HepG2 (cell line): ENCODE data around the gene NYNRIN. TPM values are rescaled to one million over a fixed set of nuclear protein-coding genes. Genes with fewer than 3 reads are reported as not detected.

Source experiments
- BCL6 ChIP-seq: IDR thresholded peaks from 2 replicates; pipeline ENCODE4 v1.6.1; 2016; ENCODE audit warnings: missing genetic modification reagents, missing compliant biosample characterization
- FOXK1 ChIP-seq: sonication (generic); formaldehyde crosslinking; IDR thresholded peaks from 2 replicates; pipeline ENCODE4 v1.4.0; 2020; ENCODE audit warnings: low read depth, missing genetic modification reagents, borderline replicate concordance
- FOXK2 ChIP-seq: fragments of 450-650 bp; IDR thresholded peaks from 2 replicates; pipeline ENCODE4 v1.6.1; 2016
- GATA4 ChIP-seq: sonication (generic); IDR thresholded peaks from 2 replicates; pipeline ENCODE4 v1.6.1; 2016; ENCODE audit warnings: antibody characterized with exemption, low read depth, borderline replicate concordance
- HDAC1 ChIP-seq: sonication (generic); formaldehyde crosslinking; IDR thresholded peaks from 2 replicates; pipeline ENCODE4 v1.5.1; 2020; ENCODE audit warnings: mild to moderate bottlenecking, missing genetic modification reagents
- SOX13 ChIP-seq, 3 experiments: fragments of 450-650 bp in 1 of 3; sonication (generic) in 1 of 3; formaldehyde crosslinking in 1 of 3; IDR thresholded peaks in 2 of 3; conservative IDR thresholded peaks in 1 of 3; 2 replicates each; pipeline versions ENCODE4 v1.5.0 to v1.6.1; 2016 to 2020; ENCODE audit warnings: antibody characterized with exemption in 1 of 3, mild to moderate bottlenecking in 1 of 3, missing compliant biosample characterization in 1 of 3, missing genetic modification reagents in 1 of 3, moderate library complexity in 1 of 3
- TBX3 ChIP-seq: fragments of 450-650 bp; IDR thresholded peaks from 2 replicates; pipeline ENCODE4 v1.6.1; 2017; ENCODE audit warnings: antibody characterized with exemption, mild to moderate bottlenecking, inconsistent platforms, borderline replicate concordance
- TCF12 ChIP-seq, 2 experiments: fragments of 450-650 bp in 1 of 2; sonication (generic) in 1 of 2; formaldehyde crosslinking in 1 of 2; IDR thresholded peaks; 2 replicates each; pipeline versions ENCODE4 v1.6.1 to v1.8.0; 2017 to 2022; ENCODE audit warnings: antibody characterized with exemption in 1 of 2, mild to moderate bottlenecking in 1 of 2, missing genetic modification reagents in 1 of 2, moderate library complexity in 1 of 2
- TOE1 ChIP-seq: sonication (generic); formaldehyde crosslinking; IDR thresholded peaks from 2 replicates; pipeline ENCODE4 v1.4.0; 2020; ENCODE audit warnings: mild to moderate bottlenecking, missing genetic modification reagents
- ZNF569 ChIP-seq: sonication (generic); formaldehyde crosslinking; IDR thresholded peaks from 2 replicates; pipeline ENCODE4 v1.5.0; 2020; ENCODE audit warnings: mild to moderate bottlenecking, missing genetic modification reagents, moderate library complexity, borderline replicate concordance
- ZNF616 ChIP-seq: sonication (generic); formaldehyde crosslinking; IDR thresholded peaks from 2 replicates; pipeline ENCODE4 v1.5.0; 2020; ENCODE audit warnings: low read depth, mild to moderate bottlenecking, missing genetic modification reagents
- ZNF724P ChIP-seq: sonication (generic); formaldehyde crosslinking; IDR thresholded peaks from 2 replicates; pipeline ENCODE4 v1.8.0; 2022; ENCODE audit warnings: missing genetic modification reagents, borderline replicate concordance
- polyA plus RNA-seq, 8 experiments: library from polyadenylated mRNA; depleted of rRNA in 3 of 8; stranded (reverse) in 7 of 8; unstranded in 1 of 8; fragments of >200 nt; fragmentation: Illumina TruSeq in 4 of 8; extraction: Trizol in 4 of 8; gene quantifications; 2 replicates each; pipeline versions ENCODE4 v1.2.1 to v1.2.3, GENCODE V29; 2011 to 2016; ENCODE audit warnings: low read depth in 4 of 8, missing spikeins in 1 of 8, mixed read lengths in 1 of 8; ENCODE audit not compliant: insufficient read depth in 1 of 8
- total RNA-seq, 5 experiments: library from RNA; depleted of rRNA; stranded (reverse); fragments of >200 nt; fragmentation: Illumina TruSeq; extraction: Trizol; gene quantifications; 2 replicates each; pipeline ENCODE4 v1.2.3, GENCODE V29; 2016; ENCODE audit warnings: low read depth in 1 of 5
- TF ChIP-seq, protein P1 (sequence below): conservative IDR thresholded peaks from 2 replicates; pipeline ENCODE4 v1.6.1; 2018; ENCODE audit warnings: missing genetic modification reagents
- TF ChIP-seq, protein P2 (sequence below): sonication (generic); formaldehyde crosslinking; IDR thresholded peaks from 2 replicates; pipeline ENCODE4 v1.8.0; 2022; ENCODE audit warnings: missing genetic modification reagents, mild to moderate bottlenecking, moderate library complexity, borderline replicate concordance
- TF ChIP-seq, protein P3 (sequence below): sonication (generic); formaldehyde crosslinking; IDR thresholded peaks from 2 replicates; pipeline ENCODE4 v1.5.1; 2020; ENCODE audit warnings: mild to moderate bottlenecking, missing genetic modification reagents, moderate library complexity
- TF ChIP-seq, protein P4 (sequence below): sonication (generic); formaldehyde crosslinking; IDR thresholded peaks from 2 replicates; pipeline ENCODE4 v1.5.0; 2020; ENCODE audit warnings: mild to moderate bottlenecking, missing genetic modification reagents
- TF ChIP-seq, protein P5 (sequence below): IDR thresholded peaks from 2 replicates; pipeline ENCODE4 v1.6.1; 2016; ENCODE audit warnings: low read depth

The NYNRIN gene
- total and polyA plus RNA-seq, 2 of the 13 experiments (the other 11 are each of a cell fraction or from before 2014, with no cell fraction given) = 0.63 to 1.1 TPM

DNA sequence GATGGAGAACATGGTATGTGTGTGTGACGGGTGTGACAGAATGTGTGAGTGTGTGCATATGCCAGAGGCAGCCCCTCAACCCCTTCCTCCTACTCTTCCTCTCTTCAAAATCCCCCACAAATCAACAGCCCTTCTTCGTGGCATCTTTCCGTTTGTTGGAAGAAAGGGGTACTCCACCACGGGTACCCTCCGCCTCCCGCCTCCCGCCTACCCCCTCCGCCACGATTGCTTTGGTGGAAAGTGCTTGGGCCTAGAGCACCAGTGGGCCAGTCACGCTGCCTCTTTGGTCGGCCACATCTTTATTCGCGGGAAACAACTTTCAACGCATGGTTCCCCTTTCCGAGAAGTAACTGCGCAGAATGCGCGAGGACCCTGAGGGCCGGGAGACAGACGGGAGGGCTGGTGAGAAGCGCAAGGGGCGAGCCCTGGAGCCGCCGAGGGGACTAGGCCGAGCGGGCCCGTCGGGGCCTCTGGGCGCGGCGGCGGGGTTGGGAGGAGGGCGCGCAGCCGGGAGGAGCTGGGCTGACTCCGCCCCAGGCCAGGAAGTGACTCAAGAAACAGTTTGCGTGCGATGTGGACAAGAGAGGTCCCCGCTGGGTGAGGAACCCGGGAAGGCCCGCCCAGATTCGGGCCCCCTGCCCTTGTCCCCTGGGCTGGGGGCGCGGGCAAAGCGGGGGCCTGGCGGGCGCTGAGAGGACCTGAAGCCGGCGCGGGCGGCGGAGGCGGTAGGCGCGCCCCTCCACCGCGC lies 30.8 kb downstream of the NYNRIN start, which contains the start of the genes CBLN3 and KHNYN (continued):
- TF ChIP-seq SOX13 (IDR thresholded peaks at IDR 0.05) = no peak; the same call in 1 of the 2 replicates
- TF ChIP-seq SOX13 (CRISPR knock-in tag; conservative IDR thresholded peaks at IDR 0.05 in 1 of 2, IDR thresholded peaks at IDR 0.05 in 1 of 2) = peak in 1 of 2 experiments; percentile 67; a peak in 2 of 4 replicates
- TF ChIP-seq FOXK1 (CRISPR knock-in tag) = peak; percentile 92; the same call in 1 of the 2 replicates
- no peak for TF ChIP-seq HDAC1 (CRISPR knock-in tag)
- TF ChIP-seq TCF12 (IDR thresholded peaks at IDR 0.05) = no peak
- peak; percentile 89; the same call in 1 of the 2 replicates for TF ChIP-seq TCF12 (CRISPR knock-in tag; IDR thresholded peaks at IDR 0.05)
- peak; percentile 86; the same call in 1 of the 2 replicates for TF ChIP-seq GATA4
- TF ChIP-seq ZNF569 = no peak
- TF ChIP-seq, protein P1, sequence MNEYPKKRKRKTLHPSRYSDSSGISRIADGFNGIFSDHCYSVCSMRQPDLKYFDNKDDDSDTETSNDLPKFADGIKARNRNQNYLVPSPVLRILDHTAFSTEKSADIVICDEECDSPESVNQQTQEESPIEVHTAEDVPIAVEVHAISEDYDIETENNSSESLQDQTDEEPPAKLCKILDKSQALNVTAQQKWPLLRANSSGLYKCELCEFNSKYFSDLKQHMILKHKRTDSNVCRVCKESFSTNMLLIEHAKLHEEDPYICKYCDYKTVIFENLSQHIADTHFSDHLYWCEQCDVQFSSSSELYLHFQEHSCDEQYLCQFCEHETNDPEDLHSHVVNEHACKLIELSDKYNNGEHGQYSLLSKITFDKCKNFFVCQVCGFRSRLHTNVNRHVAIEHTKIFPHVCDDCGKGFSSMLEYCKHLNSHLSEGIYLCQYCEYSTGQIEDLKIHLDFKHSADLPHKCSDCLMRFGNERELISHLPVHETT (CRISPR knock-in tag) = peak; percentile 85
- TF ChIP-seq, protein P2, sequence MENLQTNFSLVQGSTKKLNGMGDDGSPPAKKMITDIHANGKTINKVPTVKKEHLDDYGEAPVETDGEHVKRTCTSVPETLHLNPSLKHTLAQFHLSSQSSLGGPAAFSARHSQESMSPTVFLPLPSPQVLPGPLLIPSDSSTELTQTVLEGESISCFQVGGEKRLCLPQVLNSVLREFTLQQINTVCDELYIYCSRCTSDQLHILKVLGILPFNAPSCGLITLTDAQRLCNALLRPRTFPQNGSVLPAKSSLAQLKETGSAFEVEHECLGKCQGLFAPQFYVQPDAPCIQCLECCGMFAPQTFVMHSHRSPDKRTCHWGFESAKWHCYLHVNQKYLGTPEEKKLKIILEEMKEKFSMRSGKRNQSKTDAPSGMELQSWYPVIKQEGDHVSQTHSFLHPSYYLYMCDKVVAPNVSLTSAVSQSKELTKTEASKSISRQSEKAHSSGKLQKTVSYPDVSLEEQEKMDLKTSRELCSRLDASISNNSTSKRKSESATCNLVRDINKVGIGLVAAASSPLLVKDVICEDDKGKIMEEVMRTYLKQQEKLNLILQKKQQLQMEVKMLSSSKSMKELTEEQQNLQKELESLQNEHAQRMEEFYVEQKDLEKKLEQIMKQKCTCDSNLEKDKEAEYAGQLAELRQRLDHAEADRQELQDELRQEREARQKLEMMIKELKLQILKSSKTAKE = no peak; the same call in 1 of the 2 replicates
- TF ChIP-seq TOE1 = peak; percentile 24; the same call in 1 of the 2 replicates
- TF ChIP-seq, protein P3, sequence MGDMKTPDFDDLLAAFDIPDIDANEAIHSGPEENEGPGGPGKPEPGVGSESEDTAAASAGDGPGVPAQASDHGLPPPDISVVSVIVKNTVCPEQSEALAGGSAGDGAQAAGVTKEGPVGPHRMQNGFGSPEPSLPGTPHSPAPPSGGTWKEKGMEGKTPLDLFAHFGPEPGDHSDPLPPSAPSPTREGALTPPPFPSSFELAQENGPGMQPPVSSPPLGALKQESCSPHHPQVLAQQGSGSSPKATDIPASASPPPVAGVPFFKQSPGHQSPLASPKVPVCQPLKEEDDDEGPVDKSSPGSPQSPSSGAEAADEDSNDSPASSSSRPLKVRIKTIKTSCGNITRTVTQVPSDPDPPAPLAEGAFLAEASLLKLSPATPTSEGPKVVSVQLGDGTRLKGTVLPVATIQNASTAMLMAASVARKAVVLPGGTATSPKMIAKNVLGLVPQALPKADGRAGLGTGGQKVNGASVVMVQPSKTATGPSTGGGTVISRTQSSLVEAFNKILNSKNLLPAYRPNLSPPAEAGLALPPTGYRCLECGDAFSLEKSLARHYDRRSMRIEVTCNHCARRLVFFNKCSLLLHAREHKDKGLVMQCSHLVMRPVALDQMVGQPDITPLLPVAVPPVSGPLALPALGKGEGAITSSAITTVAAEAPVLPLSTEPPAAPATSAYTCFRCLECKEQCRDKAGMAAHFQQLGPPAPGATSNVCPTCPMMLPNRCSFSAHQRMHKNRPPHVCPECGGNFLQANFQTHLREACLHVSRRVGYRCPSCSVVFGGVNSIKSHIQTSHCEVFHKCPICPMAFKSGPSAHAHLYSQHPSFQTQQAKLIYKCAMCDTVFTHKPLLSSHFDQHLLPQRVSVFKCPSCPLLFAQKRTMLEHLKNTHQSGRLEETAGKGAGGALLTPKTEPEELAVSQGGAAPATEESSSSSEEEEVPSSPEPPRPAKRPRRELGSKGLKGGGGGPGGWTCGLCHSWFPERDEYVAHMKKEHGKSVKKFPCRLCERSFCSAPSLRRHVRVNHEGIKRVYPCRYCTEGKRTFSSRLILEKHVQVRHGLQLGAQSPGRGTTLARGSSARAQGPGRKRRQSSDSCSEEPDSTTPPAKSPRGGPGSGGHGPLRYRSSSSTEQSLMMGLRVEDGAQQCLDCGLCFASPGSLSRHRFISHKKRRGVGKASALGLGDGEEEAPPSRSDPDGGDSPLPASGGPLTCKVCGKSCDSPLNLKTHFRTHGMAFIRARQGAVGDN (CRISPR knock-in tag) = peak; percentile 94
- TF ChIP-seq, protein P4, sequence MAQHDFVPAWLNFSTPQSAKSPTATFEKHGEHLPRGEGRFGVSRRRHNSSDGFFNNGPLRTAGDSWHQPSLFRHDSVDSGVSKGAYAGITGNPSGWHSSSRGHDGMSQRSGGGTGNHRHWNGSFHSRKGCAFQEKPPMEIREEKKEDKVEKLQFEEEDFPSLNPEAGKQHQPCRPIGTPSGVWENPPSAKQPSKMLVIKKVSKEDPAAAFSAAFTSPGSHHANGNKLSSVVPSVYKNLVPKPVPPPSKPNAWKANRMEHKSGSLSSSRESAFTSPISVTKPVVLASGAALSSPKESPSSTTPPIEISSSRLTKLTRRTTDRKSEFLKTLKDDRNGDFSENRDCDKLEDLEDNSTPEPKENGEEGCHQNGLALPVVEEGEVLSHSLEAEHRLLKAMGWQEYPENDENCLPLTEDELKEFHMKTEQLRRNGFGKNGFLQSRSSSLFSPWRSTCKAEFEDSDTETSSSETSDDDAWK (CRISPR knock-in tag) = no peak
- TF ChIP-seq TBX3 = no peak
- no peak for TF ChIP-seq FOXK2
- TF ChIP-seq ZNF724P (CRISPR knock-in tag) = peak; percentile 98
- TF ChIP-seq, protein P5, sequence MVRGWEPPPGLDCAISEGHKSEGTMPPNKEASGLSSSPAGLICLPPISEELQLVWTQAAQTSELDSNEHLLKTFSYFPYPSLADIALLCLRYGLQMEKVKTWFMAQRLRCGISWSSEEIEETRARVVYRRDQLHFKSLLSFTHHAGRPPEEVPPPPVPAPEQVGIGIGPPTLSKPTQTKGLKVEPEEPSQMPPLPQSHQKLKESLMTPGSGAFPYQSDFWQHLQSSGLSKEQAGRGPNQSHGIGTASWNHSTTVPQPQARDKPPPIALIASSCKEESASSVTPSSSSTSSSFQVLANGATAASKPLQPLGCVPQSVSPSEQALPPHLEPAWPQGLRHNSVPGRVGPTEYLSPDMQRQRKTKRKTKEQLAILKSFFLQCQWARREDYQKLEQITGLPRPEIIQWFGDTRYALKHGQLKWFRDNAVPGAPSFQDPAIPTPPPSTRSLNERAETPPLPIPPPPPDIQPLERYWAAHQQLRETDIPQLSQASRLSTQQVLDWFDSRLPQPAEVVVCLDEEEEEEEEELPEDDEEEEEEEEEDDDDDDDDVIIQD (CRISPR knock-in tag) = peak; percentile 72
- peak; percentile 78 for TF ChIP-seq BCL6 (CRISPR knock-in tag)
- no peak for TF ChIP-seq ZNF616 (CRISPR knock-in tag)
